Adipose tissue (tissue), 3 donors: ENCODE data around the gene ZACN. TPM values are rescaled to one million over a fixed set of nuclear protein-coding genes. Genes with fewer than 3 reads are reported as not detected.
"Not testable (repeated sequence)": the region's sequence is repeated elsewhere in the genome, so short reads cannot be mapped to it uniquely, and the experiment has no call there.

Source experiments
- H3K27ac ChIP-seq: one replicate; pipeline ENCODE4 v1.5.1; 2013; ENCODE audit warnings: low read depth, low read length
- WGBS, 3 donors: extraction: QIAGEN DNeasy Blood & Tissue Kit; methylation state at CpG; one replicate each; pipeline ENCODE4 v1.1.7; 2013; 5-methylcytosine and 5-hydroxymethylcytosine counted together
- polyA plus RNA-seq, 3 donors: library from polyadenylated mRNA; stranded (reverse); fragments of 200-250 nt; gene quantifications; one replicate each; pipeline ENCODE4 v1.2.3, GENCODE V29; 2013
- donor health status: healthy with polysubstance abuse.
- donor health status: Bipolar disorder and iron deficiency.
- donor health status: healthy.

Gene ZACN
- polyA plus RNA-seq, 3 donors, result 1.3 to 3.2 (median 1.8) TPM

- 4 to 28% (median 25%) methylated on average over 10 to 12 of the region's 12 CpGs for WGBS, 3 donors
- no peak overlapping the region for H3K27ac ChIP-seq
These were observed 1.3 kb upstream of the ZACN start for GRCh38 chr17:76077584-76078110.

DNA sequence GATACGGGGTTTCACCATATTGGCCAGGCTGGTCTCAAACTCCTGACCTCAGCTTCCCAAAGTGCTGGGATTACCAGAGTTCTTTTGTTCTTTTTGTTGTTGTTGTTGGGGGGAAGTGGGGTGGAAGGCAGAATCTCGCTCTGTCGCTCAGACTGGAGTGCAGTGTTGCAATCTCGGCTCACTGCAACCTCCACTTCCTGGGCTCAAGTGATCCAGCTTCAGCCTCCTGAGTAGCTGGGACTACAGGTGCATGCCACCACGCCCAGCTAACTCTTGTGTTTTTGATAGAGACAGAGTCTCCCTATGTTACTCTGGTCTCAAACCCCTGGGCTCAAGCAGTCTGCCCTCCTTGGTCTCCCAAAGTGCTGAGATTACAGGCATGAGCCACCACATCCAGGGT is 612 bp upstream of the ZACN start:
- 45 to 58% (median 47%) methylated on average over 5 of the region's 5 CpGs for WGBS, 3 donors
- not testable (repeated sequence) for H3K27ac ChIP-seq

GRCh38 chr17:76079535-76079955 is 563 bp downstream of the ZACN start:
- H3K27ac ChIP-seq, result no peak overlapping the region
- 35 to 40% (median 35%) methylated on average over 4 to 9 of the region's 9 CpGs for WGBS, 3 donors

GRCh38 chr17:76079956-76080767 is 1.2 kb downstream of the ZACN start:
- WGBS, 3 donors, result 6 to 7% (median 7%) methylated on average over 23 of the region's 23 CpGs

DNA sequence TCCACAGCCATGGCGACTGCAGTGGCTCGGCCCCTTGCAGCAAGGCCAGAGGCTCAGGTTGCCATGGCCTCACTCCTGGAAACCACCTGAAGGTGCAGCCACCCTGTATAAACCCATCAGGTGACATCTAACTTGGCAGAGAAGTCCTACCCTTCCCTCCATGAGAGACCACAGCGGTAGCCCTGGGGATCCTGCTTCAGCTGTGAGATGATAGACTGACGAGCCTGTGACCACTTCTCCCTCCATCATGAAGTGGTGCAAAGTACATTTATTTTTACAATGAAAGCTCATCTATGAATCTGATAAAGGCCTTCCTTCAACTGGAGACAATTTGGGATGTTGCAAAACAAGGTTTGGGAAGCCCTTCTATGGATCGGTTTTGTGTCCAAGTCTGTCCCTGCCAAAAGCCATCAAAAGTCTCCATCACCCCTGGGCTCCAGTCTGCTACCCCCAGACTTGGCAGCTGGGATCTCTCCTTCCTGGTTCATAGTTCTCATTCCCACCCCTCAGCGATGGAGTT is 1.8 kb downstream of the ZACN start:
- 33 to 55% (median 44%) methylated on average over 6 of the region's 6 CpGs for WGBS, 3 donors
- H3K27ac ChIP-seq, result no peak overlapping the region

More at GRCh38 chr17:76079956-76080767, 1.2 kb downstream of the ZACN start:
- no peak overlapping the region for H3K27ac ChIP-seq

DNA sequence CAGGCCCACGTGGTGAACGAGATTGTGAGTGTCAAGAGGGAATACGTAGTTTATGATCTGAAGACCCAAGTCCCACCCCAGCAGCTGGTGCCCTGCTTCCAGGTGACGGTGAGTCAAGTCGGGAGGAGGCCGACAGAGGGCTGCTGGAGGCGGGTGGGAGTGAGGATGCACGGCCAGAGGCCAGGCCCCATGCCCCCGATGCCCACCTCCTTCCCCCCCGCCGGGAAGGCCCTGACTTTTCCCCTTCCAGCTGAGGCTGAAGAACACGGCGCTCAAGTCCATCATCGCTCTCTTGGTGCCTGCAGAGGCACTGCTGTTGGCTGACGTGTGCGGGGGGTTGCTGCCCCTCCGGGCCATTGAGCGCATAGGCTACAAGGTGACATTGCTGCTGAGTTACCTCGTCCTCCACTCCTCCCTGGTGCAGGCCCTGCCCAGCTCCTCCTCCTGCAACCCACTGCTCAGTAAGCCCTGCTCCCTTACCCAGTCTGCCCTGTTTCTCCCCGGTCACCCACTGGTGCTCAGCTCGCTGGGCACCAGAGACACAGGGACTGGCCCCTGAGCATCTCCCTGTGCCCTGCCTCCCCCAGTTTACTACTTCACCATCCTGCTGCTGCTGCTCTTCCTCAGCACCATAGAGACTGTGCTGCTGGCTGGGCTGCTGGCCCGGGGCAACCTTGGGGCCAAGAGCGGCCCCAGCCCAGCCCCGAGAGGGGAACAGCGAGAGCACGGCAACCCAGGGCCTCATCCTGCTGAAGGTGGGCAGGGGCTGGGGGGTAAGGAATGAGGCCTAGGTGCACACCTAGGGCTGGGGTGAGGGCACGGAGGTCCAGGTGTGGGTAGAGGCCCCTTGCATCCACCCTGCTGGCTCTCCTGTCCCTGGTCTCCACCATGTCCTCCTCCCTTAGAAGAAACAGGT is 2.6 kb downstream of the ZACN start:
- no peak overlapping the region for H3K27ac ChIP-seq
- 72 to 81% (median 75%) methylated on average over 24 to 27 of the region's 27 CpGs for WGBS, 3 donors

DNA sequence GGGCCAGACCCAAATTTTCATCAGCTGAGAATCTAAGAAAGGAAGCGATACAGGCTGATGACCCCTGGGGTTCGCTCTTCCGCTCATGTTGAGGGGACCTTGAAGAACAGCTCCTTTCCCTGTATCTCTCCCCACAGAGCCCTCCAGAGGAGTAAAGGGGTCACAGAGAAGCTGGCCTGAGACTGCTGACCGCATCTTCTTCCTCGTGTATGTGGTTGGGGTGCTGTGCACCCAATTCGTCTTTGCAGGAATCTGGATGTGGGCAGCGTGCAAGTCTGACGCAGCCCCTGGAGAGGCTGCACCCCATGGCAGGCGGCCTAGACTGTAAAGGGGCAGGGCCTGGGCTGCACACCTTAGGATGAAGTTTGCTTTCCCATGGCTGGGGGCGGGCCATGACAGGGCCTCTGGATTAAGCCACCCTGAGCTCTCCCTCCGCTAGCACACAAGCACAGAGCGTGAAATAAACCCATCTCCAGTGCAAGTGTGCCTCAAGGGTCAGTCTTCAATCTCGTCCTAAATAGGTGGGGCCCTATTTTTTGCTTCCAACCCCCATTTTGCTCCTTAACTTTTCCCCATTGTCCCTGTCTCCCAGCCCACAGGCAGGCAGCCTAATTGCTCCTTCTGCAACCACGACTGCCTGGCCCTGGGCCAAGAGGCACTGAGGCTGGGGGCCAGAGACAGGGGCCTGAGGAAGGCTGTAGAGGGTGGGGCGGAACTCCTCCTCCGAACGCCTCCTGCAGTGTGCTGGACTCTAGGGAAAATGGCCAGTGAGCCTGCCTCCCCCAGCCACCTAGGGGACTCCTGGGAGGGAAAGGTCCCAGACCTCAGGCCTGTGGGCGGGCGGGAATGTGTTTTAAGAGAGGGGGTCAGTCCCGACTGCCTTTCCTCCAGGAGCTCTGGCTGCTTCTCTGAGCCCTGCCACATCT is 3.6 kb downstream of the ZACN start:
- 81 to 83% (median 82%) methylated on average over 19 to 20 of the region's 20 CpGs for WGBS, 3 donors
- no peak overlapping the region for H3K27ac ChIP-seq

- 85 to 91% (median 87%) methylated on average over 15 of the region's 15 CpGs for WGBS, 3 donors
- H3K27ac ChIP-seq, result no peak overlapping the region
These were observed 4.7 kb downstream of the ZACN start for GRCh38 chr17:76083536-76084182.

DNA sequence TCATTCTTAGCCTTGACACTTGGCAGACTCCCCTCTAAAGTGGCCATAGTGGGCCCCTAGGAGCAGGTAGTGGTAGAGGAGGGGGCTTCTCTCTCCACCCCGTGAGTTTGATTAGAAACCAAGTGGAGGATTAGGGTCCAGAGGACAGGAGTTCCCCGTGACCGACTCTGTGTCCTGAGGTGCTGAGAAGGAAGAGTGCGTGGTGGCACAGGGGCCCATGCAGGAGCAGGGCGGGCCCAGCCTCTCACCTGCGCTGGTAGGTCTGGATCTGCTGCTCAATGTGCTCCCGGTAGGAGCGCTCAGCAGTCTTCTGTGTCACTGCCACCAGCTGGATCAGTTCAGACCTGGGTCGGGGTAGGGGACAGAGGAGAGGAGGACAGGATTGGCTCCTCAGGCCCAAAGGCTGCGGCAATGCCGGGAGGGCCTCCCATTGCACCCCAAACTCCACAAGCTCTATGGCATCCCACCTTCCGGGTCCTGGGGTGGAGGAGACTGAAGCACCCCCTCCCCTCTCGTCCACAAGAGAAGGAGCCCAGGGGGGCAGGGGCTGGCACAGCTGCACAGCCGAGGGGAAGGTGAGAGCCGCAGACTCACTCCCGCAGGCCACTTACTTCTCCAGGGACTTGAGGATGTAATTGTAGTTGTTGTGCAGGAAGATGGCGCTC is 6.2 kb downstream of the ZACN start:
- 73 to 88% (median 82%) methylated on average over 16 to 17 of the region's 17 CpGs for WGBS, 3 donors

GRCh38 chr17:76085731-76086366 is 6.9 kb downstream of the ZACN start:
- 86 to 92% (median 89%) methylated on average over 13 of the region's 13 CpGs for WGBS, 3 donors

More for the DNA sequence above, 6.2 kb downstream of the ZACN start:
- H3K27ac ChIP-seq, result no peak overlapping the region

GRCh38 chr17:76086384-76086783 is 7.4 kb downstream of the ZACN start:
- 96 to 97% (median 96%) methylated on average over 9 of the region's 9 CpGs for WGBS, 3 donors
- H3K27ac ChIP-seq, result no peak overlapping the region

More at GRCh38 chr17:76085731-76086366, 6.9 kb downstream of the ZACN start:
- no peak overlapping the region for H3K27ac ChIP-seq

DNA sequence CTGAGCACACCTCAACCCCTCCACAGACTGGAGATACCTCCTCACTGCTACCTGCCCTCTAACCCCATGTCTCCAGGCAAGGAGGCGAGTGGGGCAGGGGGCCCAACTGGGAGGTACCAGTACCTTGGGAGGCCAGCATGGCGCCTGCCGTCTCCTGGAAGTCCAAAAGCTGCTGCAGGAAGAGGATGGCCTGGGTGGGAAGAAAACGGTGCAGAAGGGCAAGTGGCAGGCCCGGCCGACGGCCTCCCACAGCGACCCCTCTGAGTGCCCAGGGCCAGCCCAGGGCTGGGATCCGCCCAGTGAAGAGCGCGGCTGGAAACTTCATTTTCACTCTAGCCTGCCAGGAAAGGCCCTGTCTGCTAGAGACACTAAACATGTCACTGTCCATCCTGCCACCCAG is 8.5 kb downstream of the ZACN start:
- WGBS, 3 donors, result 85 to 94% (median 86%) methylated on average over 11 of the region's 11 CpGs
- H3K27ac ChIP-seq, result no peak overlapping the region

DNA sequence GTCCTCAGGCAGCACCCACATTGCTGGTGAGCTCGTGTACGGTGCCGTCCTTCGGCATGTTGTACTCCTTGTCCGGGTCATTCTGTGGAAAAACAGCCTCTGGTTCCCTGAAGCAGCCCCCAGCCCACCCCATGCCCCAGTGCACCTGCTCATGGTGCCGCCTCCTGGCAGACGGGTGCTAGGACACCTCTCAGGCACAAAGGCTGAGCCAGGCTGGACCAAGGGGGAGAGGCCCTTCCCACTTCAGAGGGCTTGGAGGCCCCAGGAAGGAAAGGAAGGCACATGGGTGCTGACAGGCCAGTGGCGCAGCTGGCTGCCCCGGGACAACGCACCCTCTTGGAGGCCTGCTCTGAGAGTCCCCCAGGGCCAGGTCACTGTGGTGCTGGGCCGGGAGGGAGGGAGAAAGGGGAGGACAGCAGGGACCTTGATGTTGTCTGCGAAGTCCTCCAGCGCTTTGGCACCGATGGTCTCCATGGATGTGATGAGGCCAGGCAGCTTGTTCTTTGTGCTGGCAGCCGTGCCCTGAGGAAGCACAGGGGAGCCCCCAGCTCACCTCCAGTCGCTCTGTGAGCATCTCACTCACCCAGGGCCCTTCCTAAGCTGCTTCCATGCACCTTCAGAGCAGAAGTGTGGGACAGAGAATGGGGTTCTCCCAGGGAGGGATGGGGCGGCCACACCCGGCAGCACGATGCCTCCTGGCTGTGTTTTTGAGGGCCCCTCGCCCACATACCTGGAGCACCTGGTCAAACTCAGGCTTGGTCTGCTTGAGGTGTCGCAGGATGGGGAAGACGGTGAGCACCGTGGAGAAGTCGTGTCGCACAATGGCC is 9.3 kb downstream of the ZACN start:
- no peak overlapping the region for H3K27ac ChIP-seq
- WGBS, 3 donors, result 88 to 96% (median 89%) methylated on average over 23 to 25 of the region's 25 CpGs

DNA sequence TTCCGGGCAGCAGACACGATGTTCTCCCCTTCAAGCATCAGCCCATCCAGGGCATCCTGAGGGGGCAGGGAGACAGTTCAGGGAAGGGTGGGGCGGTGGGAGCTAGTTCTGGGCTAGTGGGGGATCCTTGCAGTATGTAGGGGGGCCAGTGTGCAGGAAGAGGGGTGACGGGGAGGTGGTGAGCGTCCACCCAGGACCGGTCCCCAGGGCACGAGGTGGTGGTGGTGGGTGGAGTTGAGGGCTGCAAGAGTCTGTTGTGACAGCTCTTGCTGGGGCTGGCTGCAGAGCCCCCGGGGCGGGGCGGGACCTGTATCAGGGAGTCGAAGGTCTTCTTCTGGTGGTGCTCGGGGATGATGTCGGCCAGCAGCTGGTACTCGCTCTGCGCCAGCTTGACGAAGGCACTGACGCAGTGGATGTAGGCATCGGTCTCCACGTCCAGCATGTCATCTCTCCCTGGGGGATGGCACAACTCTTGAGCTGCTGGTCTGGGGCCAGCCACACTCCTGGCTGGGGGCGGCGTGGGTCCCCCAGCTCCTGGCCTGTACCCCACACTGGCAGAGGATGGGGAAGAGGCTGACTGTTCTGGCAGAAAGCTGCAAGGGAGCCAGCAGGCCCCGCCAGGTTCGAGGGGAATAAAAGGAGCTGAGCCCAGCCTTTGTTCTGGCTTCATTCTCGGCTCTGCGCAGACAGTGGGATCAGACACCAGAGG is 10.0 kb downstream of the ZACN start:
- 93 to 97% (median 94%) methylated on average over 22 to 25 of the region's 25 CpGs for WGBS, 3 donors
- no peak overlapping the region for H3K27ac ChIP-seq
